Measurements from ENCODE around the gene UBASH3B. TPM values are rescaled to one million over a fixed set of nuclear protein-coding genes. Genes with fewer than 3 reads are reported as not detected.
A peak's percentile ranks its signal among the peaks of the same experiment; 100 is the strongest.

UBASH3B gene
- total RNA-seq, 1 donor from 2014 or later = 19.3 TPM

DNA sequence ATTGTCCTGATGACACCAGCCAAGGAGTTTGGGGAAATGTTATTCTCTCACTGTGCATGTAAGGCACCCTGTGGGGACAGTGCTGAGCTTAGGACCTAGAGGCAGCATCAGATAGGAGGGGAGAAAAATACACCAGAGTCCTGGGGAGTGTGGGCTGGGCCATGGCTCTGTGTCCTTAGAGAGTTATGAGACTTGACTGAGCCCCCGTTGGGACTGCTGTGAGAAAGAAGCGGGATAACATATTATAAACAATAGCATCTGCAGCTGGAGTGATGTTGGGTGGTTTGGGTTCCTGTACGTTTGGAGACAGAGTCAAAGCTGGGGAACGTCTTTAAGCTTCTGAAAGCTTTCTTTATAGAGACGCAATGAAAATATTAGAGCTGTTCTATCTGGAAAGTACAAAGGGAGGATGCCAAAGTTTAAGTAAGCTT lies 91.8 kb downstream of the UBASH3B start:
- peaks cover 60% of the 10 kb centered on the region for H3K4me1 Mint-ChIP-seq (ENCODE audit: low read depth)
- H3K4me3 Mint-ChIP-seq (ENCODE audit: low read depth) = no peak overlapping the region
- intact Hi-C loops (cut with micrococcal nuclease) = loop anchor here (2.0 to 10.0 kb wide), 2 partner anchors 93 to 687 kb away; partner anchors contain the start of genes GRAMD1B and UBASH3B
- no peak overlapping the region for H3K27ac Mint-ChIP-seq
- peaks cover 2% of the 10 kb centered on the region for H3K27me3 Mint-ChIP-seq (ENCODE audit: low read depth)
- DNase-seq (ENCODE audit: low spot score) = no peak
- H3K36me3 Mint-ChIP-seq (ENCODE audit: low read depth) = peaks cover 3% of the 10 kb centered on the region
- no peaks in the 10 kb centered on the region for H3K9me3 Mint-ChIP-seq

- intact Hi-C loops (cut with micrococcal nuclease) = loop anchor here (1.0 to 10.0 kb wide), 4 partner anchors 30 to 686 kb away; partner anchors contain the start of gene GRAMD1B
Measured at GRCh38 chr11:122749005-122749687, 93.6 kb downstream of the UBASH3B start.

GRCh38 chr11:122750049-122750448 lies 94.5 kb downstream of the UBASH3B start:
- H3K36me3 Mint-ChIP-seq (ENCODE audit: low read depth) = peaks cover 3% of the 10 kb centered on the region
- DNase-seq (ENCODE audit: low spot score) = no peak
- H3K27ac Mint-ChIP-seq = no peak overlapping the region
- peaks cover 68% of the 10 kb centered on the region for H3K4me1 Mint-ChIP-seq (ENCODE audit: low read depth)
- H3K9me3 Mint-ChIP-seq = no peaks in the 10 kb centered on the region
- intact Hi-C loops (cut with micrococcal nuclease) = no loop called here
- no peak overlapping the region for H3K4me3 Mint-ChIP-seq (ENCODE audit: low read depth)
- H3K27me3 Mint-ChIP-seq (ENCODE audit: low read depth) = peaks cover 7% of the 10 kb centered on the region

More at GRCh38 chr11:122749005-122749687, 93.6 kb downstream of the UBASH3B start:
- H3K27ac Mint-ChIP-seq = no peak overlapping the region
- peaks cover 3% of the 10 kb centered on the region for H3K36me3 Mint-ChIP-seq (ENCODE audit: low read depth)
- no peaks in the 10 kb centered on the region for H3K9me3 Mint-ChIP-seq
- peaks cover 5% of the 10 kb centered on the region for H3K27me3 Mint-ChIP-seq (ENCODE audit: low read depth)
- H3K4me3 Mint-ChIP-seq (ENCODE audit: low read depth) = no peak overlapping the region
- peak; percentile 59 for DNase-seq (ENCODE audit: low spot score)
- H3K4me1 Mint-ChIP-seq (ENCODE audit: low read depth) = peaks cover 64% of the 10 kb centered on the region

DNA sequence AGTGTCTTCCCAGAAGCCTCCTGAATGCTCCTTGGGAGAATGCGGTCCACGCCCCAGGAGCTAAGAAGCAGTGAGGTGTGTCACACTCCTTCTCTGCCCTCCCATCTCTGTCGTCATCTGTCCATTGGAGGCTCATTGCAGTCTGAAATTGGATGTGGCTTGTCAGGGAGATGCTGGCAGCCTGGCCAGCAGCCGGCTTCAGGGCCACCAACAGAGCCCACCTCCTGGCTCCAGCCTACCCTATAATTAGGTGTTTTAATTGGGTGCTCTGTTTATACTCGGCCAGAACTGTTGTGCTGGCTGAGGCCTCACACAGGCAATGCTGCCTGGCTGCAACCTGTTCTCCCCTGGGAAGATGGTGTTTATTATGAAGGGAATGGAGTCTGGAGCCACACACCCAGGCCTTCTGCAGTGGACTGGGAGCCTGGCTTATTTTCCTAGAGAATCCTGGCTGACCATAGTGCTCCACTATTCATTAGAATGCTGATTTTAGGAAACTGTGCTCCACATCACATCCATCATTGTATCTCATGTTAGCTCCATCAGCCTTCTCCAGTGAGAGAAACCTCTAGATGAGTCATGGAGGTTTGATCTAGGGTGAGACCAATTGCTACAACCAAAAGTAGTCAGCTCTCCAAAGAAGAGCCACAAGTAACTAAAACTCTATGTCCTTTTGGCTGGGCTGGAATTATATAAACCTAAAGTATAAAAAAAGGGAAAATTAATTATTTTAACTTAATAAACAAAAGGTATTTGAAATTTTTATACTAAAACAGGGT lies 96.0 kb downstream of the UBASH3B start:
- DNase-seq (ENCODE audit: low spot score) = no peak
- H3K27me3 Mint-ChIP-seq (ENCODE audit: low read depth) = peaks cover 7% of the 10 kb centered on the region
- peaks cover 65% of the 10 kb centered on the region for H3K4me1 Mint-ChIP-seq (ENCODE audit: low read depth)
- intact Hi-C loops (cut with micrococcal nuclease) = no loop called here
- H3K27ac Mint-ChIP-seq = no peak overlapping the region
- no peak overlapping the region for H3K4me3 Mint-ChIP-seq (ENCODE audit: low read depth)
- H3K9me3 Mint-ChIP-seq = no peaks in the 10 kb centered on the region
- H3K36me3 Mint-ChIP-seq (ENCODE audit: low read depth) = peaks cover under 1% of the 10 kb centered on the region

DNA sequence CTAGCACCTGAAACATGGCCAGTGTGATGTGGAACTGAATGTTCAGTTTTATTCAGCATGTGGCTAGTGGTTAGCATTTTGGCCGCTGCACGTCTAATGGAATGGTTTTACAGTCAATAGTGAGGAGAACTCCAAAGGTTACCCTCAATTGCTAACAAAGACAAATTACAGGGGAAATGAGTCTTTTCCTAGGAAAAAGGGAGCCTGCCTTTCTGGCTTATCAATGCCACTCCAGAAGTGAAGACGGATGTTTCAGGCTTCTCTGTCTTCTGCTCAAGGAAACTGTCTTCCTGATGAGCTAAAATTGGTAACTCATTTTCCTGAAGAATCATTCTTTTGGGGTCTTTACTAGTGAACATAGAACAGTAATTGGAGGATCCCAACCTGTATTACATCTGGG lies 98.5 kb downstream of the UBASH3B start:
- intact Hi-C loops (cut with micrococcal nuclease) = loop anchor here (2.0 kb wide), 1 partner anchor 21 kb away; no protein-coding TSS in a partner anchor
- H3K36me3 Mint-ChIP-seq (ENCODE audit: low read depth) = no peaks in the 10 kb centered on the region
- H3K27me3 Mint-ChIP-seq (ENCODE audit: low read depth) = peaks cover 7% of the 10 kb centered on the region
- DNase-seq (ENCODE audit: low spot score) = no peak
- no peak overlapping the region for H3K4me3 Mint-ChIP-seq (ENCODE audit: low read depth)
- H3K9me3 Mint-ChIP-seq = no peaks in the 10 kb centered on the region
- peaks cover 48% of the 10 kb centered on the region for H3K4me1 Mint-ChIP-seq (ENCODE audit: low read depth)
- H3K27ac Mint-ChIP-seq = no peak overlapping the region

DNA sequence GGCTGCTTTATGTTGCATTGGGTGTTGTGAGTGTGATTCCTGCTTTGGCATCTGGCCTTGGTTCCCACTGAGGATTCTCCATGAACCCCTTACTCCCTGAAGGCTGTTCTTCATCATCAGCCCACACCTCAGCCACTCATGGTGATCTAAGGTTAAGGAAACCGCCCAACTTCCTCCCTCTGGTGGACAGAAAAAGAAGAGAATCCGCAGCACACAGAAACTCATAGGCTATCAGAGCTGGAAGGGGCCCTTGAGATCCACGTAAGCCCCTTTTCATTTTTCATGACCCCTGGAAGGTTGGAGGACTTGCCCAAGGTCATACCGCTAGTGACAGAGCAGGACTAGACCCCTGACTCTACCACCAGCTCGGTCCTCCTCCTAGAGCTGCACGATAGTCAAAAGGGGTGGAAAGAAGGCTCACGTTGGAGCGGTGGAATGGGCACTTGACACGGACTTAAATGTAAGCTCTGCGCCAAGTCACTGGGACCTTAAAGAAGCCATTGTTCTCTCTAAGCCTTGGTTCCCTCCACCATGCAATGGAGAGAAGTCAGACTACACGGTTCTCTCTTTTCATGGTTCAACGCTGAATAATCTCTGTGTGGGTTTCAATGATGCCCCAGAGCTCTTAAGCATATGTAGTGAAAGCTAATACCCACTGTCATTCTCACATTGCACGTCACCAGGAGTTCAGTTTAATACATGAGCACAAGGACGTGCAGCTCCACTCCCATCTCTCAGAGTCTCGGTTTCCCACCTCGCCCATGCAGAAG lies 99.2 kb downstream of the UBASH3B start:
- no peak overlapping the region for H3K4me3 Mint-ChIP-seq (ENCODE audit: low read depth)
- H3K27ac Mint-ChIP-seq = no peak overlapping the region
- DNase-seq (ENCODE audit: low spot score) = peak; percentile 21
- H3K36me3 Mint-ChIP-seq (ENCODE audit: low read depth) = no peaks in the 10 kb centered on the region
- intact Hi-C loops (cut with micrococcal nuclease) = loop anchor here (2.0 kb wide), 1 partner anchor 20 kb away; no protein-coding TSS in a partner anchor
- no peaks in the 10 kb centered on the region for H3K9me3 Mint-ChIP-seq
- peaks cover 44% of the 10 kb centered on the region for H3K4me1 Mint-ChIP-seq (ENCODE audit: low read depth)
- peaks cover 7% of the 10 kb centered on the region for H3K27me3 Mint-ChIP-seq (ENCODE audit: low read depth)

DNA sequence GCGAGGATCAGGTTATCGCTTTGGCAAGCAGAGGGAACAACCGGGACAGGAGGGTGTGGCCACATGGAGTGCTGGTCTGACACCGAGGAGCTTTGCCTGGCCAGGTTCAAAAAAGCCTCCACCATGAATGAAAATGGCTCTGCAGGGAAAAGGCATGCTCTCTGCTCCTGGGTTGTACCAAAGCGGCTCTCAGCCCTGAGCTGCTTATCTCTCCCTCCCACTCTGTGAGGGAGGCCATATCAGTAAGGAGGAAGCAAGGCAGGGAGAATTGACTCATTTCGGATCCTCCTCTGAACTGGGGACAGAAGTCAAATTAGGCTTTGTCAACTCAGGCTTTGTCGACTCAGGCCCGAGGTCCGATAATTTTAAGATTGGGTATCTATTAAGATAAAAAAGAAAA lies 99.9 kb downstream of the UBASH3B start:
- Mint-ChIP-seq H3K4me3 (ENCODE audit: low read depth) (no peak overlapping the region), H3K27ac (no peak overlapping the region), H3K27me3 (ENCODE audit: low read depth) (peaks cover 7% of the 10 kb centered on the region), H3K36me3 (ENCODE audit: low read depth) (no peaks in the 10 kb centered on the region), H3K4me1 (ENCODE audit: low read depth) (peaks cover 44% of the 10 kb centered on the region), H3K9me3 (no peaks in the 10 kb centered on the region)
- no peak for DNase-seq (ENCODE audit: low spot score)
- intact Hi-C loops (cut with micrococcal nuclease) = loop anchor here (2.0 kb wide), 1 partner anchor 19 kb away; no protein-coding TSS in a partner anchor

- Mint-ChIP-seq H3K4me1 (ENCODE audit: low read depth) (peaks cover 39% of the 10 kb centered on the region), H3K27ac (no peak overlapping the region), H3K27me3 (ENCODE audit: low read depth) (peaks cover 7% of the 10 kb centered on the region), H3K36me3 (ENCODE audit: low read depth) (no peaks in the 10 kb centered on the region), H3K9me3 (no peaks in the 10 kb centered on the region), H3K4me3 (ENCODE audit: low read depth) (no peak overlapping the region)
- intact Hi-C loops (cut with micrococcal nuclease) = loop anchor here (1.0 to 2.0 kb wide), 2 partner anchors 19 to 127 kb away; no protein-coding TSS in a partner anchor
- DNase-seq (ENCODE audit: low spot score) = no peak
Measured at GRCh38 chr11:122755941-122756340, 100.4 kb downstream of the UBASH3B start.

DNA sequence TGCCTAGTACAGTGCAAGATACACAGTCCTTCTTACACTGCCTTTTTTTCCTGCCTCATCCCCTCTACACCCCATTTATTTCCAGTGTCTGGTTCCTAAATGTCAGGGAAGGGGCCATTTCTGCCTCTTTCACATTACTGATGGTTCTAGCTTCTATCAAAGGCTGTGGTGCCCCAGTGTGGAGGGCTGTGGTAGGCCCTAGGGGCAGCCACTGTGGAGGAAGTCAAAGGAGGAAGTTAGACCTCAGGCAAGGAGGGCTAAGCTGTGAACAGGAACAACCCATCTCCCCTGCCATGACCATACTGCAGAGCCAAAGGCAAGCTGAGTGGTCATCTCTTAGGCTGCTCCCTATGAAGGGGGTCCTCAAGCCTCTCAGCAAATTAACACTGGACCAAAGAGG lies 100.9 kb downstream of the UBASH3B start:
- intact Hi-C loops (cut with micrococcal nuclease) = loop anchor here (1.0 kb wide), 1 partner anchor 127 kb away; no protein-coding TSS in a partner anchor
- H3K27ac Mint-ChIP-seq = no peak overlapping the region
- peaks cover 5% of the 10 kb centered on the region for H3K27me3 Mint-ChIP-seq (ENCODE audit: low read depth)
- peaks cover 36% of the 10 kb centered on the region for H3K4me1 Mint-ChIP-seq (ENCODE audit: low read depth)
- peak; percentile 27 for DNase-seq (ENCODE audit: low spot score)
- H3K4me3 Mint-ChIP-seq (ENCODE audit: low read depth) = no peak overlapping the region
- no peaks in the 10 kb centered on the region for H3K36me3 Mint-ChIP-seq (ENCODE audit: low read depth)
- no peaks in the 10 kb centered on the region for H3K9me3 Mint-ChIP-seq

GRCh38 chr11:122757201-122757600 lies 101.7 kb downstream of the UBASH3B start:
- Mint-ChIP-seq H3K36me3 (ENCODE audit: low read depth) (no peaks in the 10 kb centered on the region), H3K27ac (no peak overlapping the region), H3K4me3 (ENCODE audit: low read depth) (no peak overlapping the region), H3K4me1 (ENCODE audit: low read depth) (peaks cover 30% of the 10 kb centered on the region), H3K9me3 (no peaks in the 10 kb centered on the region), H3K27me3 (ENCODE audit: low read depth) (peaks cover 5% of the 10 kb centered on the region)
- intact Hi-C loops (cut with micrococcal nuclease) = no loop called here
- no peak for DNase-seq (ENCODE audit: low spot score)

GRCh38 chr11:122758339-122758738 lies 102.8 kb downstream of the UBASH3B start:
- H3K4me1 Mint-ChIP-seq (ENCODE audit: low read depth) = peaks cover 26% of the 10 kb centered on the region

DNA sequence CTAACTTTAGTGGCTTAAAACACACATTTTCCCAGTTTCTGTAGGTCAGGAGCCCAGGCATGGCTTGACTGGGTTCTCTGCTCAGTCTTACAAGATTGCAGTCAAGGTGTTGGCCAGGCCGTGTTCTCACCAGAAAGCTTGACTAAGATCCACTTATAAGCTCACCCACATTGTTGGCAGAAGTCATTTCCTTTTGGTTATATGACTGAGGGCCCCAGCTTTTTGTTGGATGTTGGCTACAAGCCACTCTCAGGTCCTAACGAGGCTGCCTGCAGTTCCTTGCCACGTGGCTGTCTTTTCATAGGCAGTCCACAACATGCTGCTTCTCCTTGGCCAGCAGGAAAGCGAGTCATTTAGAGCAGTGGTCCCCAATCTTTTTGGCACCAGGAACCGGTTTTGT lies 103.5 kb downstream of the UBASH3B start:
- no peak for DNase-seq (ENCODE audit: low spot score)
- Mint-ChIP-seq H3K27me3 (ENCODE audit: low read depth) (peaks cover 5% of the 10 kb centered on the region), H3K27ac (no peak overlapping the region), H3K4me3 (ENCODE audit: low read depth) (no peak overlapping the region), H3K9me3 (no peaks in the 10 kb centered on the region), H3K4me1 (ENCODE audit: low read depth) (peaks cover 26% of the 10 kb centered on the region), H3K36me3 (ENCODE audit: low read depth) (no peaks in the 10 kb centered on the region)
- intact Hi-C loops (cut with micrococcal nuclease) = loop anchor here (1.0 kb wide), 1 partner anchor 134 kb away; no protein-coding TSS in a partner anchor

More at GRCh38 chr11:122758339-122758738, 102.8 kb downstream of the UBASH3B start:
- no peak for DNase-seq (ENCODE audit: low spot score)
- Mint-ChIP-seq H3K27me3 (ENCODE audit: low read depth) (peaks cover 9% of the 10 kb centered on the region), H3K36me3 (ENCODE audit: low read depth) (no peaks in the 10 kb centered on the region), H3K27ac (no peak overlapping the region), H3K9me3 (no peaks in the 10 kb centered on the region), H3K4me3 (ENCODE audit: low read depth) (no peak overlapping the region)
- intact Hi-C loops (cut with micrococcal nuclease) = loop anchor here (1.0 kb wide), 1 partner anchor 133 kb away; no protein-coding TSS in a partner anchor
